ENCODE results near the gene IER5L. TPM values are rescaled to one million over a fixed set of nuclear protein-coding genes. Genes with fewer than 3 reads are reported as not detected.

The IER5L gene
- total RNA-seq, 6 experiments from 2014 or later = 28.5 to 45.1 (median 42.2) TPM

DNA sequence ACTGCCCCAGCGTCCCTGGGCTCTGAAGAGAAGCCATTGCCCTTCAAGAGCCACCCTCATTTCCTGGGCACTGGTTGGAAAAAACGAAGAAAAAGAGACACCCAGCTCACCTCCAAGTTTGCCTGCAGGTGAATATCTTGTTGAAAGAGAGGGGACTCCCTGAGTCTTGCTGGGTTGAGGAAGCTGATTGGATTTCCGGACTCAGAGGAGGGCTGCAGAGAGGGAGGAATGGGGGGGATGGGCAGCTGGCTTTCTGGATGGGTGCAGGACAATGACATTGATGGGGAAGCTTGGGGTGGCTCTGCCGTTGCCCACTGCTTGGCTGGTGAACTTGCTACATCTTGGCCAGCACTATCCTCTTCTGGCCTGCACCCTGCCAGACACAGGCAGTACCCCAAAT, 31.0 kb upstream of the IER5L start:
- no peak for TF ChIP-seq CTCF (IDR thresholded peaks at IDR 0.05)
- no peak overlapping the region for H3K27ac Mint-ChIP-seq
- no peak overlapping the region for H3K4me3 Mint-ChIP-seq
- no peaks in the 10 kb centered on the region for H3K9me3 Mint-ChIP-seq
- no peaks in the 10 kb centered on the region for H3K4me1 Mint-ChIP-seq (ENCODE audit: low read depth)
- no peak for DNase-seq
- H3K27me3 Mint-ChIP-seq (ENCODE audit: insufficient read depth) = no peaks in the 10 kb centered on the region; the same call in none of the 2 replicates
- H3K36me3 Mint-ChIP-seq (ENCODE audit: low read depth) = no peaks in the 10 kb centered on the region

DNA sequence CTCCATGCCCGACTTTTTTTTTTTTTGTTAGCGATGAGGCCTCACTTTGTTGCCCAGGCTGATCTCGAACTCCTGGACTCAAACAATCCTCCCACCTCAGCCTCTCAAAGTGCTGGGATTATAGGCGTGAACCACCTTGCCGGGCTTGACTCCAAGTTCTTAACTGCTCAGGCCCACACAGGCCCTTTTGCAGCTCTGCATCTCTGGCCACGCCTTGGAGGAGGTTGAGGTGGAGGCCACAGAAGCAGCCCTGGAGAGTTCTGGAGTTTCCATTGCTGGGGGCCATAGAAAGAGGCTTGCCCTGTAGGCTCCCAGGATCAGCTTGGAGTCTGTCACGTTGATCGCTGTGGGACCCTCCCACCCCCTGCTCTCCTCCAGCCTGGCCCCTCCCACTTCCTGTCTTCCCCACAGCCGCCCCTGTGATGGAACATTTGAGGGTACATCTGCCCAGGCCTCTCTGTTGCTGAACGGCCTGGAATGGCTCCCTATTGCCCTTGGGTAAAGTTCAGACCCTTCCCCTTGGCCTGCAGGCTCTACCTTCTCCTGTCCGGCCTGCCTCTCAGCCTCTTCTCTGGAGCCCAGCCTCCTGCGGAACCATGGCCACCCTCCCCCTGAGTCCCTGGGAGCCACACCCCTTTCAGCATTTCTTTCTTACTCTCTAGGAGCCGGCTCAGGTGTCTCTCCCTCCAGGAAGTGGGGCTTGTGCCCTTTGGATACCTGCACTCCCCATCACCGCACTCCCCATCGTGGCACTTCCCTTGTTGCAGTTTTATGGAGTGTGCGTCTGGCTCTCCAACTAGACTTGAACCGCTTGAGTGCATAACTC, 30.4 kb upstream of the IER5L start:
- H3K27me3 Mint-ChIP-seq (ENCODE audit: insufficient read depth) = no peaks in the 10 kb centered on the region; the same call in none of the 2 replicates
- H3K36me3 Mint-ChIP-seq (ENCODE audit: low read depth) = no peaks in the 10 kb centered on the region
- no peaks in the 10 kb centered on the region for H3K9me3 Mint-ChIP-seq
- H3K27ac Mint-ChIP-seq = no peak overlapping the region
- no peak for DNase-seq
- TF ChIP-seq CTCF (IDR thresholded peaks at IDR 0.05) = no peak
- H3K4me1 Mint-ChIP-seq (ENCODE audit: low read depth) = no peaks in the 10 kb centered on the region
- no peak overlapping the region for H3K4me3 Mint-ChIP-seq

DNA sequence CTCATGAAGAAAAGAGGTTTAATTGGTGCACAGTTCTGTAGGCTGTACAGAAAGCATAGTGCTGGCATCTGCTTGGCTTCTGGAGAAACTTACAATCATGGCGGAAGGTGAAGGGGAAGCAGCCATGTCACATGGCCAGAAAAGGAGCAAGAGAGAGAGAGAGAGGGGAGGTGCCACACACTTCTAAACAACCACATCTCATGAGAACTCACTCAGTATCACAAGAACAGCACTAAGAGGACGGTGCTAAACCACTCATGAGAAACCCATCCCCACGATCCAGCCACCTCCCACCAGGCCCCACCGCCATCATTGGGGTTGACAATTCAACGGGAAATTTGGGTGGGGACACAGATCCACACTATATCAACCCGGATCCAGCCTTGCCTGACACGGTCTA, 28.8 kb upstream of the IER5L start:
- Mint-ChIP-seq H3K4me1 (ENCODE audit: low read depth) (no peaks in the 10 kb centered on the region), H3K4me3 (no peak overlapping the region), H3K27me3 (ENCODE audit: insufficient read depth) (peaks cover 2% of the 10 kb centered on the region), H3K27ac (no peak overlapping the region), H3K9me3 (no peaks in the 10 kb centered on the region), H3K36me3 (ENCODE audit: low read depth) (no peaks in the 10 kb centered on the region)
- DNase-seq = no peak
- TF ChIP-seq CTCF (IDR thresholded peaks at IDR 0.05) = no peak

- no peak for TF ChIP-seq CTCF (IDR thresholded peaks at IDR 0.05)
- H3K4me3 Mint-ChIP-seq = no peak overlapping the region
- no peaks in the 10 kb centered on the region for H3K9me3 Mint-ChIP-seq
- no peak overlapping the region for H3K27ac Mint-ChIP-seq
- H3K4me1 Mint-ChIP-seq (ENCODE audit: low read depth) = no peaks in the 10 kb centered on the region
- H3K36me3 Mint-ChIP-seq (ENCODE audit: low read depth) = no peaks in the 10 kb centered on the region
- peaks cover 2% of the 10 kb centered on the region for H3K27me3 Mint-ChIP-seq (ENCODE audit: insufficient read depth)
- no peak for DNase-seq
Observed at GRCh38 chr9:129206401-129206800, 28.3 kb upstream of the IER5L start.

DNA sequence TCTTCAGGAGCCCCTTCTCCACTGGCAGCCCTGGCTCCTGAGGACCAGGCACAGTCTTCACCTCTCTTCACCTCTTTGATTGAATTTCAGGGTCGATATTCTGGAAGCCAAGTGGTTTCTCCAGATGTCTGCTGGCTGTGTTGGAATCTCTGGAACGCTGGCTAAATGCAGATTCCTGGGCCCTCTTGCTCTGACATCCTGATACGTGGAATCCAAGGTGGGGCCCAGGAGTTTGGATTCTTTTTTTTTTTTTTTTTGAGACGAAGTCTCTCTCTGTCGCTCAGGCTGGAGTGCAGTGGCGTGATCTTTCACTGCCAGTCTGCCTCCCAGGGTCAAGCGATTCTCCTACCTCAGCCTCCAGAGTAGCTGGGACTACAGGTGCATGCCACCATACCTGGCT, 26.8 kb upstream of the IER5L start:
- no peak for TF ChIP-seq CTCF (IDR thresholded peaks at IDR 0.05)
- Mint-ChIP-seq H3K27ac (no peak overlapping the region), H3K27me3 (ENCODE audit: insufficient read depth) (peaks cover 2% of the 10 kb centered on the region), H3K4me1 (ENCODE audit: low read depth) (no peaks in the 10 kb centered on the region), H3K4me3 (no peak overlapping the region), H3K9me3 (no peaks in the 10 kb centered on the region), H3K36me3 (ENCODE audit: low read depth) (no peaks in the 10 kb centered on the region)
- DNase-seq = no peak
